Activated naive CD8-positive, alpha-beta T cell treated with anti-CD3 and anti-CD28 coated beads, Interleukin-2, amount 10 ng/mL, durations not matched to agents 7 days and 5 days (primary cell): ENCODE measurements around the gene SMAD6. TPM values are rescaled to one million over a fixed set of nuclear protein-coding genes. Genes with fewer than 3 reads are reported as not detected.
A peak's percentile ranks its signal among the peaks of the same experiment; 100 is the strongest.

Experiments used
- ATAC-seq: fragments of 150-1000 bp; cut with Tn5 transposase; one replicate; pipeline ENCODE4 v1.10.0; 2021; ENCODE audit warnings: low read depth, moderate library complexity
- POLR2A ChIA-PET: fragments of 350-600 bp; sonication (Branson Sonifier 250); formaldehyde crosslinking; loops from one replicate; lab custom pipeline; 2021; ENCODE audit warnings: antibody characterized with exemption; lab: Charles Lee
- DNase-seq: peaks from one replicate; pipeline ENCODE4 v3.0.0; 2021
- H3K27ac Mint-ChIP-seq: one replicate; pipeline ENCODE4 v1.8.0; 2022; ENCODE audit warnings: mild to moderate bottlenecking, mixed read lengths
- H3K27me3 Mint-ChIP-seq: one replicate; pipeline ENCODE4 v1.8.0; 2022; ENCODE audit warnings: mild to moderate bottlenecking, moderate library complexity, mixed read lengths
- H3K36me3 Mint-ChIP-seq: one replicate; pipeline ENCODE4 v1.8.0; 2021; ENCODE audit warnings: mild to moderate bottlenecking, mixed read lengths
- H3K4me1 Mint-ChIP-seq: one replicate; pipeline ENCODE4 v1.8.0; 2021; ENCODE audit warnings: mixed read lengths
- H3K4me3 Mint-ChIP-seq: one replicate; pipeline ENCODE4 v1.8.0; 2022; ENCODE audit warnings: mild to moderate bottlenecking, moderate library complexity, mixed read lengths
- H3K9me3 Mint-ChIP-seq: one replicate; pipeline ENCODE4 v1.8.0; 2021; ENCODE audit warnings: mixed read lengths
- total RNA-seq, 2 experiments: library from RNA; stranded (reverse); gene quantifications; one replicate each; pipeline ENCODE4 v1.2.3, GENCODE V29; 2021

Gene SMAD6
- total RNA-seq, 2 experiments from 2014 or later: 0.91 to 0.94 TPM

GRCh38 chr15:66778314-66778665, 76.3 kb downstream of the SMAD6 start:
- POLR2A ChIA-PET: interaction anchor here (0.7 kb wide), 1 partner anchor 84 kb away, joined by 4 read pairs; no protein-coding TSS in a partner anchor
- no peak for DNase-seq

GRCh38 chr15:66778716-66779115, 76.7 kb downstream of the SMAD6 start:
- Mint-ChIP-seq H3K9me3 (no peaks in the 10 kb centered on the region), H3K4me1 (no peaks in the 10 kb centered on the region), H3K27ac (no peak overlapping the region), H3K27me3 (no peaks in the 10 kb centered on the region), H3K4me3 (no peak overlapping the region), H3K36me3 (no peaks in the 10 kb centered on the region)
- POLR2A ChIA-PET: no interaction called here
- ATAC-seq: no peak
- DNase-seq: no peak

More at GRCh38 chr15:66778314-66778665, 76.3 kb downstream of the SMAD6 start:
- Mint-ChIP-seq H3K27me3 (no peaks in the 10 kb centered on the region), H3K4me1 (no peaks in the 10 kb centered on the region), H3K36me3 (no peaks in the 10 kb centered on the region), H3K4me3 (no peak overlapping the region), H3K9me3 (no peaks in the 10 kb centered on the region), H3K27ac (no peak overlapping the region)
- ATAC-seq: no peak

GRCh38 chr15:66779331-66780009, 77.4 kb downstream of the SMAD6 start:
- Mint-ChIP-seq H3K9me3 (no peaks in the 10 kb centered on the region), H3K27ac (no peak overlapping the region), H3K4me3 (no peak overlapping the region), H3K36me3 (no peaks in the 10 kb centered on the region), H3K27me3 (no peaks in the 10 kb centered on the region), H3K4me1 (no peaks in the 10 kb centered on the region)
- POLR2A ChIA-PET: no interaction called here
- ATAC-seq (no peak), DNase-seq (no peak)

DNA sequence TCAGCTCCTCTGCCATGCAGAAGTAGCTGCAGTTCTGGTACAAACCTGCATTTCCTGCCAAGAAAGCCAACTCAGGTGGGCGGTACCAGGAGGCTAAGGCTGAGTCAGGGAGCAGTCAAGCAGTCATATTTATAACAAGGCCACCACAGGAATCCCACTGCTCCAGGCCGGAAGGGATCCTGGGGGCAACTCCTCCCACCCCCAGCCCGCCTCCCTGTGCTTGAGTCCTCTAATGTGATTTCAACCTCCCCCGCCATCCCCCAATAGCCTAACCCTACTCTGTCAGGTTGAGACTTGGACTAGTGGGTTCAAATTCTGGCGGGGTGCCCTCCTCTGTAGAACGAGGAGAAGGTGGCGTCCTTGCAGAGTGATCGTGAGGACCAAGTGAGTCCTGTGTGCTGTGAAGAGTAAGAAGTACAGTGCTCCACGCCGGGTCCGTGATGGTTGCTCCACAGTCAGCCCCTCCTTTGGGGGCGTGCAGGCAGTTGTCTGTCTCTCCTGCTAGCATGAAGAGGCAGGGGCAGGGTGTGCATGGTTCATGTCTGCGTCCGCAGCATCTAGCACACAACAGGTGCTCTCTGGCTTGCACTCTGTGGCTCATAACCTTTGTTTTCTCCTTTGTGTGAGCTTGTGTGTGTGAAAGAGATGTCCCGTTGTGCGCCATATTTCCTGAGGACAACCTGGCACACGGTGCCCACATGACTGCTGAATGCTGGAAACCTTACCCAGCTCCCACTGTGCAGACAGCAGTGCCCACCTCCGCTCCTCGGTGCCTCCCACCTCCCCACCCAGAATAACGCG, 78.3 kb downstream of the SMAD6 start:
- Mint-ChIP-seq H3K36me3 (no peaks in the 10 kb centered on the region), H3K4me1 (no peaks in the 10 kb centered on the region), H3K27me3 (no peaks in the 10 kb centered on the region), H3K27ac (no peak overlapping the region), H3K9me3 (no peaks in the 10 kb centered on the region), H3K4me3 (no peak overlapping the region)
- DNase-seq (no peak), ATAC-seq (peak; percentile 63)
- POLR2A ChIA-PET: no interaction called here

DNA sequence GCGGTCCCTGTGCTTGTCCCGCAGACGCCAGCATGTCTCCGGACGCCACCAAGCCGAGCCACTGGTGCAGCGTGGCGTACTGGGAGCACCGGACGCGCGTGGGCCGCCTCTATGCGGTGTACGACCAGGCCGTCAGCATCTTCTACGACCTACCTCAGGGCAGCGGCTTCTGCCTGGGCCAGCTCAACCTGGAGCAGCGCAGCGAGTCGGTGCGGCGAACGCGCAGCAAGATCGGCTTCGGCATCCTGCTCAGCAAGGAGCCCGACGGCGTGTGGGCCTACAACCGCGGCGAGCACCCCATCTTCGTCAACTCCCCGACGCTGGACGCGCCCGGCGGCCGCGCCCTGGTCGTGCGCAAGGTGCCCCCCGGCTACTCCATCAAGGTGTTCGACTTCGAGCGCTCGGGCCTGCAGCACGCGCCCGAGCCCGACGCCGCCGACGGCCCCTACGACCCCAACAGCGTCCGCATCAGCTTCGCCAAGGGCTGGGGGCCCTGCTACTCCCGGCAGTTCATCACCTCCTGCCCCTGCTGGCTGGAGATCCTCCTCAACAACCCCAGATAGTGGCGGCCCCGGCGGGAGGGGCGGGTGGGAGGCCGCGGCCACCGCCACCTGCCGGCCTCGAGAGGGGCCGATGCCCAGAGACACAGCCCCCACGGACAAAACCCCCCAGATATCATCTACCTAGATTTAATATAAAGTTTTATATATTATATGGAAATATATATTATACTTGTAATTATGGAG, 79.1 kb downstream of the SMAD6 start:
- Mint-ChIP-seq H3K27ac (no peak overlapping the region), H3K4me1 (no peaks in the 10 kb centered on the region), H3K27me3 (no peaks in the 10 kb centered on the region), H3K36me3 (no peaks in the 10 kb centered on the region), H3K9me3 (no peaks in the 10 kb centered on the region), H3K4me3 (no peak overlapping the region)
- POLR2A ChIA-PET: no interaction called here
- DNase-seq (no peak), ATAC-seq (no peak)

- POLR2A ChIA-PET: no interaction called here
- Mint-ChIP-seq H3K4me1 (no peaks in the 10 kb centered on the region), H3K36me3 (no peaks in the 10 kb centered on the region), H3K9me3 (no peaks in the 10 kb centered on the region), H3K27me3 (no peaks in the 10 kb centered on the region), H3K27ac (no peak overlapping the region), H3K4me3 (no peak overlapping the region)
- DNase-seq (peak; percentile 20), ATAC-seq (no peak)
Observed at GRCh38 chr15:66782785-66783184, 80.7 kb downstream of the SMAD6 start.

DNA sequence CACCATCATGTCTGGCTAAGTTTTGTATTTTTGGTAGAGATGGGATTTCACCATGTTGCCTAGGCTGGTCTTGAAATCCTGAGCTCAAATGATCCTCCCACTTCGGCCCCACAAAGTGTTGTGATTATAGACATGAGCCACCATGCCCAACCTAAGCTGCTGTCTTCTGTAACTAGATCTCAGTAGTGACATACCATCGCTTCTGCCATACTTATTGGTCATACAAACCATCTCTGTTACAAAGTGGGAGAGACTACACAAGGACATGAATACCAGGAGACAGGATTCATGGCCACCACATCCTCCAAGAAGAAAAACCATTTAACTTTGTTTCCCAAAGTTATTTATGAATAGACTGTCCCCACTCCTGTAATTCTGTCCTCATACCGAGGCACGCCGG, 81.3 kb downstream of the SMAD6 start:
- Mint-ChIP-seq H3K4me3 (no peak overlapping the region), H3K9me3 (no peaks in the 10 kb centered on the region), H3K4me1 (no peaks in the 10 kb centered on the region), H3K27me3 (no peaks in the 10 kb centered on the region), H3K36me3 (no peaks in the 10 kb centered on the region), H3K27ac (no peak overlapping the region)
- ATAC-seq (no peak), DNase-seq (no peak)
- POLR2A ChIA-PET: no interaction called here

DNA sequence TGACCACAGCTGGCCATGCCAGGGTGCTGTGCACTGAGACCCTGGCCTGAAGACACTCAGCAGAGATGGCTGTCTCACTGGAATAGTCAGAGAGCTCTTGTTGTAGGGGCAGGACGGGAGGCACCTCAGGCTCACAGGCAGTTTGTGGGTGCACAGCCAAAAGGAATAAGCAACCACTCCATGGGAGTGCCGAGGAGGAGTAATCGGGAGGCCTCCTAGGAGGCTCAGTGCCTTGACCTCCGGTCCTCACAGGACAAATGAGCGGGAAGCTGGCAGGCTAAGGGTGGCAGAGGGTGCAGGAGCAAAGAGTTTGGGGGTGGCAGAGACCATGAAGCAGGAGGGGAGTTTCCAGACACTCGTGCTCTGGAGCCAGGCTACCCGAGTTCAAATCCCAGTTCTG, 81.7 kb downstream of the SMAD6 start:
- POLR2A ChIA-PET: no interaction called here
- DNase-seq (peak; percentile 9), ATAC-seq (no peak)
- H3K4me3 Mint-ChIP-seq: no peak overlapping the region
- no peaks in the 10 kb centered on the region for H3K27me3 Mint-ChIP-seq
- no peaks in the 10 kb centered on the region for H3K4me1 Mint-ChIP-seq
- H3K27ac Mint-ChIP-seq: no peak overlapping the region
- H3K36me3 Mint-ChIP-seq: no peaks in the 10 kb centered on the region
- no peaks in the 10 kb centered on the region for H3K9me3 Mint-ChIP-seq

GRCh38 chr15:66784174-66784573, 82.1 kb downstream of the SMAD6 start:
- H3K27me3 Mint-ChIP-seq: no peaks in the 10 kb centered on the region
- H3K9me3 Mint-ChIP-seq: no peaks in the 10 kb centered on the region
- POLR2A ChIA-PET: no interaction called here
- ATAC-seq: no peak
- H3K4me1 Mint-ChIP-seq: no peaks in the 10 kb centered on the region
- DNase-seq: no peak
- no peak overlapping the region for H3K27ac Mint-ChIP-seq
- no peak overlapping the region for H3K4me3 Mint-ChIP-seq
- H3K36me3 Mint-ChIP-seq: no peaks in the 10 kb centered on the region

DNA sequence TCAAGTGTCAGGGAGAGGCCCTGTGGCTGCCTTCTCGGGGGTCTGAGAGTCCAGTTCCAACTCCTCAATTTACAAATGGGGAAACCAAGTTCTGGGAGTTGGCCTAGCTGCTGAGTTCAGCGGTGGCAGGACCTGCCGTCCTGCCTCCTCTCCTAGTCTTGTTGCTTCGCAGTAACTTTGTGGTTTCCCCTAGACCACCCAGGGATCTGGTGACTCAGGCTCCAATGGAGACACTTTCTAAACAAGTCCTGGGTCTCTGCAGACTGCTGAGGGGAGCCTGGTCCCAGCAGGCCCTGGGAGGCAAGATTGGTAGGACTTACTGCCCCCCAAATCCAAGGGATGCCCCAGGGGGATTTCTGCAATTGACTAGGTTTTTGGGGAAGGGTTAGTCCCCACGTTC, 83.6 kb downstream of the SMAD6 start:
- no peak overlapping the region for H3K4me3 Mint-ChIP-seq
- H3K36me3 Mint-ChIP-seq: no peaks in the 10 kb centered on the region
- no peaks in the 10 kb centered on the region for H3K4me1 Mint-ChIP-seq
- H3K27ac Mint-ChIP-seq: peak overlapping the region; percentile 32
- no peaks in the 10 kb centered on the region for H3K27me3 Mint-ChIP-seq
- no peaks in the 10 kb centered on the region for H3K9me3 Mint-ChIP-seq
- DNase-seq (no peak), ATAC-seq (no peak)
- POLR2A ChIA-PET: no interaction called here

GRCh38 chr15:66786222-66786621, 84.2 kb downstream of the SMAD6 start:
- Mint-ChIP-seq H3K36me3 (no peaks in the 10 kb centered on the region), H3K9me3 (no peaks in the 10 kb centered on the region), H3K4me3 (no peak overlapping the region), H3K4me1 (no peaks in the 10 kb centered on the region), H3K27me3 (no peaks in the 10 kb centered on the region), H3K27ac (no peak overlapping the region)
- ATAC-seq (no peak), DNase-seq (no peak)
- POLR2A ChIA-PET: no interaction called here

- Mint-ChIP-seq H3K27ac (no peak overlapping the region), H3K4me1 (no peaks in the 10 kb centered on the region), H3K4me3 (no peak overlapping the region), H3K9me3 (no peaks in the 10 kb centered on the region), H3K36me3 (no peaks in the 10 kb centered on the region), H3K27me3 (no peaks in the 10 kb centered on the region)
- DNase-seq (no peak), ATAC-seq (no peak)
- POLR2A ChIA-PET: no interaction called here
Observed at GRCh38 chr15:66786708-66787488, 84.9 kb downstream of the SMAD6 start.

DNA sequence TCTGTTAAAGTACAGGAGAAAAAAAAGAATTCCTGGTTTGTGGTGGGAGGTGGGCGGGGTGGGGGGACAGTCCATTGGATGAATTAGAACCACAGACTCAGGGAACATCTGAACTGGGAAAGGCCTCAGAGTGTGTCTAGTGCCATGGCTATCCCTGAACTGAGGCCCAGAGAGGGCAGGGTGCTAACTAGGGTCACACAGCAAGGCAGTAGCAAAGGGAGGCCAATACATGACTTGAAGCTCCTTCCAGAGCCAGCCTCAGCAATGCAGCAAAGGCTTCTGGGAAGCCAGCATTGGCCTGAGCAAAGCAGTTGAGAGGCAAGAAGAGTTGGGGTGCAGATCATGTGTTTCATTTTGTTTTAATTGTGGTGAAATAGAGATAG, 85.4 kb downstream of the SMAD6 start:
- no peak overlapping the region for H3K4me3 Mint-ChIP-seq
- no peak overlapping the region for H3K27ac Mint-ChIP-seq
- no peak for ATAC-seq
- POLR2A ChIA-PET: no interaction called here
- no peaks in the 10 kb centered on the region for H3K36me3 Mint-ChIP-seq
- DNase-seq: no peak
- H3K27me3 Mint-ChIP-seq: no peaks in the 10 kb centered on the region
- no peaks in the 10 kb centered on the region for H3K9me3 Mint-ChIP-seq
- H3K4me1 Mint-ChIP-seq: no peaks in the 10 kb centered on the region
